Umbilical cord (tissue), 2 donors: ENCODE data around the gene DNAJB13. TPM values are rescaled to one million over a fixed set of nuclear protein-coding genes. Genes with fewer than 3 reads are reported as not detected.
A peak's percentile ranks its signal among the peaks of the same experiment; 100 is the strongest.
"Not testable (repeated sequence)": the region's sequence is repeated elsewhere in the genome, so short reads cannot be mapped to it uniquely, and the experiment has no call there.

Source experiments
- DNase-seq: peaks from one replicate; pipeline ENCODE4 v3.0.0-alpha.2; 2015; ENCODE audit warnings: low spot score
- total RNA-seq: library from RNA; depleted of rRNA; stranded (reverse); fragments of >200 nt; gene quantifications from one replicate; pipeline ENCODE4 v1.2.3, GENCODE V29; 2014; ENCODE audit warnings: low replicate concordance; ENCODE audit not compliant: insufficient read depth

Gene DNAJB13
- total RNA-seq, 1 donor from 2014 or later = 3.6 TPM

DNA sequence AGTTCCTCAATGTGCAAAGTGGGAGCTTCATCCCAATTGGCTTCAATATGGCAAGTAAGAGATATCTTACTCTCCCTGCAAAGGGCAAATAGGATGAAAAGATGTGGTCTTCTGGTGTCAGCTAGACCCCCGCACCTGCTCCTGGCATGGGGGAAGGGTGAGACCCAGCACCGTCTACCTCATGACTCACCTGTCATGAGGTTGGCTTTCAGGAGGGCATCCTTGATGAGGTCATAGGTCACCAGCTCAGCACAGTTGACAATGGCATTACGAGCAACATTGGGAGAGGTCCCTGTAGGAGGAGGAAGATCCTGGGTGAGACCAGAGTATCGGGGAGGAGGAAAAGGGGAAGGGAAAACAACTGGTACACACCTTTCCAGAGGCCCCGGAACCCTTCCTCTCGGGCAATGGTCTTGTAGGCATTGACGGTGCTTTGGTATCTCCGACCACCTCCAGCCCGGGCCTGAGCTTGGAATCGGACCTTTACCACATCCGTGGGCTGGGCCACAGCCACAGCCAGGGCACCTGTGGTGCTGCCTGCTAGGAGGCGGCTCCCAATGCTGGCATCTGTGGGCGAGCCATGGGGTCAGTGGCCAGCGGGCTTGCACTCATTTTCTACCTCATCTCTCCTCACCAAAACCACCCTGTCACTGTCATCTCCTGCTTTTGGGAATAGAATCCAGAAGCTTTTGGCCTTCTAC is 25.8 kb downstream of the DNAJB13 start:
- no peak for DNase-seq

DNA sequence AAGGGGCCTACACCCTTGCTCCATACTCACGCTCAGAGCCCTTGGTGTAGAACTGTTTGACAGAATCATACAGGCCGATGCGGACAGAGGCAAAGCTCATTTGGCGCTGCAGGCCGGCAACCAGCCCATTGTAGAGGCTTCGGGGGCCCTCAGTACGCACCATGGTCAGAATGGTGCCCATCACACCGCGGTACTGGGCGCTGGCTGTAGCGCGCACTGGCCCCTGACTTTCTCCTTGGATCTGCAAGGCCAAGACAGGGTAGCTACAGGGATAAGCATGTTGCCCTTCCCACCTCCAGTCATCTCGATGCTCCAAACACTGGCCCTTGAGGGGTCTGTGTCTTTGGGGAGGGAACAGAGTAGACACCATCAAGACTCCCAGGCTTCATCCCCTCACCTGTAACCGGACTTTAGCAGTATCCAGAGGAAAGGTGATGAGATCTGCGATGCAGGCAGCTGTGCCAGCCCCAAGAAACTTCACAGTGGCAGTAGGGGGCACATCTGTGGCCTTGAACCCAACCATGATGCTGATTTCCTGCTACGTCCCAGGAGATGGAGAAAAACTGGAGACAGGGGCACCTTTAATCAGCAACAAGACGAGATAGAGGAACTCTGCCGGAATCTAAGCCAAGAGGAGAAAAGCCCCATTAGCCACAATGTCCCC is 27.2 kb downstream of the DNAJB13 start:
- DNase-seq = no peak

DNA sequence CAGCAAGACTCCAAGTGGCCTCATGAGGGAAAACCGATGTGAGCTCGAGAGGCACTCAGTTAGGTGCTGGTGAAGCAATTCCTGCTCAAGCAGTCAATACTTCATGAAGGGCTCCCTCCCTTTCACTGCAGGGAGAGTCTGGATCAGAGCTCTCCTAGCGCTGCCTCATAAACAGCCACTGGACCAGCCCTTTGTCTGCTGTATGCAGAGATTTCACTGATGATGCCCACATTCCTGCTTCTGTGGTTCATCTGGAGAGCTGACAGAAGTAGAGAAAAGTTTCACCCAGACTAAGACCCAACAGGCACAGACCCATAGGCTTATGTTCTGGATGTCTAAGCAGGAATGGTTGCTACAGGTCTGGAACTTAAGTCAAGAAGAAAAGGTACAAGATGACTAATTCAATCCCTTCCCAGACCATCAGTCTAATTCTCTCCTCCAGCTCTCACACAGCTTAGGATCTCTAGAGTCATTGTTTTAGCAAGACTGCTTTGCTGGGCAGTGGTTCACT is 27.8 kb downstream of the DNAJB13 start:
- no peak for DNase-seq

DNA sequence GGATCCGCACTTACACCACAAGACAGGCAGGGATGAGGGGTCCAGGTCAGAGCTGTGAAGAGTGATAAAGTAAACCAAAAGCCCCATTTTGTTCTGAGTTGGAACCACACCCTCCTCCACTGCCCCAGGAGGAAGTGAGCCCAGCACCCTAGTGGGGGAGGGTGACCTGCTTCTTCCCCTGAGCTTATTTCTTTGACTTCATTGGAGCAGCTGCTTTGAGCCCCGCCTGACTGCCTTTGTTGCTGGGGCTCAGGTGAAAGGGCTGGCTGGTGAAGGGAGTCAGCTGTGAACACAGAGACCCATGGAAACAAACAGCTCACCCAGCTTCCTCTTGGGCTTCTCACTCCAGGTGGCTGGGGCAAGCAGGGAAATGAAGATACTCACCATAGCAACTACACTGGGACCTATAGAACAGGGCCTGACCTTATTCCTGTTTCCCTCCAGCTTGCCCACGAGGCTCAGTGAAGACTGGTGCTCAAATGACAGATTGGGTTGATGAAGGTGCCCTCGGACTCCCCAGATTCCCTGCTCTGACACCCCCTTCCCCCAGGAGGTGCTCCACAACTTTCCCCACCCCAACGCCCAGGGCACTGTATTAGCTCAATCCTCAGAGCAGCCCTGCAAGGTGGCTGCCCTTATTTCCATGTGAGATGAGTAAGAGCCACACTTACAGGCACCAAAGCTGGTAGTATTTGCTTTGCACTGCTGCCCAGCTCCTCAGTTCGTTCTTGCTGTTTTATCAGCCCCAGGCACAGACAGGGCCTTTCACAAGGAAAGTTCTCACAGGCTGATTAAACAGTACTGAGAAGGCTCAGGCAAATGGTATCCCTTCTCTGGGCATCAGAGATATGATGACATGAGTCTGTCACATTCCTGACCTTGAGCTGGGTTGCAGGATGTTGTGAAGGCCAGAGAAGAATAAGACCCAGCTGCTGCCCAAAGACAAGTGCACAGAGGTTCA is 29.5 kb downstream of the DNAJB13 start:
- DNase-seq = no peak

DNA sequence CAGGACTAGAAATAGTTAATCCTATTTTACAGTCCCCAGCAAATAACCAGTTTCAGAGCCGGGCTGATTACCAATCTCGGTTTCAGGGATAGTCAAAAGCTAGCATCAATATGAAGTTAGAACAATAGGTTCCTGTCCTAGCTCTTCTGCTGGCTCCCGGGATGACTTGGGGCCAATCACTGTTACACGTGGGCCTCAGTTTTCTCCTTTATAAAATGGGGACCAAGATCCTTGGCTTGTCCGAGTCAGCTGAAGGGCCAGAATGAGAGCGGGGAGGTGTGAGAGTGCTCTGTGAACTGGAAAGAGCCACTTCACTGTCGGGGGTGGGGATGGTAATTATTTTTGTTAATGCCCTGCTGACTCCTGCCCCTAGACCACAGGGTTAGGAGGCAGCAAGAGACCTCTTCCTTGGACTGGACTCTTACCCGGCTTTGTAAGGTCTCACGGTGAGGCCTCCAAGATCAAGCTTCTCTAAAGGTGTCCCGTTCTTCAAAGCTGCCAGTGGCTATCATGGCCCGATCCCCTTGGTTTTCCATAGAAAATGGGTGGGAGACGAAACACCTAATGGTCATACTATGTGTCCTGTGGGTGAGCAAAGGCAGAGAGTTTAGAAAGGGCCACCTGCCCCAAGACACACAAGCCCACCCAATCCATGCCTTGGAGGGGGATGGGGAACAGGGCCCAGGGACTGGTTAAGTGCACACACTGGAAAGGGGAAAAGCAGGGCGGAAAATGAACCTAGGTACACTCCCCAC is 30.4 kb downstream of the DNAJB13 start:
- DNase-seq = no peak

DNA sequence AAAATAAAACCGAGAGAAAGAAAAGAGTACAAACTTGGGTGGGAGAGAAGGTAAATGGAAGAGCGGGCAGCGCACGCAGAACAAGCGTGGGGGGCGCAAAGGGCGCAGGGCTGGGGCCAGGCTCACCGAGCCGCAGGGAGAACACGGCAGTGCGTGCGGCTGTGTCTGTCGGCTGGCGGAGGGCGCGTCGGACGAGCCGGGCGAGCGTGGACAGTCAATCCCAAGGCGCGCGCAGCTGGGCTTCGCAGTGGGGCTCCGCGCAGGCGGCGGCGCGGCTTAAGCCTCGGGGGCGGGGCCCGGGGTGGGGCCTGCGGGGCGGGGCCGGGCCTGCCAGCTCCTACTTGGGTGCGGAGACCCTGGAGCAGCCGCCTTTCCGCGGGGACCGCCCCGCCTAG is 31.8 kb downstream of the DNAJB13 start, which contains the start of gene UCP2:
UCP2 (minus strand) TSS at position 249 of the 395 bp plus-strand sequence. CDS start 4,465 bp downstream, outside the sequence.
- peak; percentile 86 for DNase-seq

DNA sequence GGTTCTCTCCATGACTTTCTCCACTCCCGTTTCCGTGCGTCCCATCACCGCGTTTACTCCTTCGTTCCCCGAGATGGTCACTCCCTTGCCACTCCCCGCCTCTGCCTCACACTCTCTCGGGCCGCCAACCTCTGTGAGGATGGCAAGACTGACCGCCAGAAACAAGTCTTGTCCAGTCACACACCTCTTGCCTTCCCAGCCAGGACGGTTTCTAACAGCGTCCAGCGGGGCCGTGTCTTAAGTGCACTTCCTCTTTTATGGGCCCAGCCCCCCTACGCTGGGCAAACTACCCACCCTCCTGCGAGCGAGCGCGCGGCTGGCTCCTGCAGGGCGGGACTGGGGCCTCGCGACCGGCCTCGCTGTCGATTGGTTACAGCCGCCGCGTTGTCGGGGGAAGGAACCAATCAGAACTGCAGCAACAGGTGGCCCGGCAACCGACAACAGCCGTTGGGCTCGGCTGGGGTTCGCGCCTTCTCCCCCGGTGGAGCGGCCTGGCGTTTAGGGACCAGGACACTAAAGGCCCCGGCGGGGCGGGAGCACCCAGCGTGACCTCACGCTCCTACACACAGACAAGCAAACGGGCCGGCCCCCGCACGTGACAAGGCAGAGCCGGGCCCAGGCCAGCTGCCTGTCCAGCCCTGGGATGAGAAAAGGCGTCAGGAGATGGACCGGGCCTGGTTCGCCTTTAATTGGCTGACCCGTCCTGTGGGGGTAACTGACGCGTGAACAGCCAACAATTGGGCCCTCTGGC is 32.3 kb downstream of the DNAJB13 start:
- DNase-seq = peak; percentile 95

DNA sequence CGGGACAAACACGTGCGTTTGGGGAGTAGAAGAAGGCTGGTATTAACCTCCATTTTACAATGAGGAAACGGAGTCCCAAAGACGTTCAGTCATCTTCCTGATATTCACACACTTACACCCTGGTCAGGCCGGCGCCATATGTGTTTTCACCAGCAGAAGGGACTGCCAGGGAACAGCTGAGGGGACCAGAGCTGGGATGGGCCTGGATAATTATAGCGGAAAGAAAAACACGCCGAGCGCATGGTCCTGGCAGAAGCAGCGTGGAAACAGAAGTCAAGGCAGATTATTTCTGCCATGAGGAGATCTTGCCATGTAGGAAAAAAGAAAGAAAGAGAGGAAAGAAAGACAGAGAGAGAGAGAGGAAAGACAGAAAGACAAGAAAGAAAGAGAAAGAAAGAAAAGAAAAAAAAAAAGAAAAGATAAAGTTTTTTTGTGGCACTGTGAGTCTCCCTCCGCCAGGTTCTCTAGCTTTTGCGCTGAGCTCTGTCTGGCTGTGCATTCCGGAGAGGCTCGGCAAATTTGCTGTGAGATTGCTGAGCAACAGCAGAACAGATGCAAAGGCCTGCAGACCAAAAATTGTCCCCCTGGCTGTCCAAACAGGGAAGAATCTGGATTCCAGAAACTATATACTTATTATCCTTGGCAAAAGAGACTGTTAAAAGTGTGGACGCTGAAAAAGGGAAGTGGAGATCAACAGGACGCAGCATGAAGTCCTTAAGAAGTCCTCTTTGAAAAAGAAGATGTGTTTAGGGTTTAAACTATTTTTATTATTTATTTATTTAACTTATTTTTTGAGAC is 33.1 kb downstream of the DNAJB13 start:
- DNase-seq = no peak

DNA sequence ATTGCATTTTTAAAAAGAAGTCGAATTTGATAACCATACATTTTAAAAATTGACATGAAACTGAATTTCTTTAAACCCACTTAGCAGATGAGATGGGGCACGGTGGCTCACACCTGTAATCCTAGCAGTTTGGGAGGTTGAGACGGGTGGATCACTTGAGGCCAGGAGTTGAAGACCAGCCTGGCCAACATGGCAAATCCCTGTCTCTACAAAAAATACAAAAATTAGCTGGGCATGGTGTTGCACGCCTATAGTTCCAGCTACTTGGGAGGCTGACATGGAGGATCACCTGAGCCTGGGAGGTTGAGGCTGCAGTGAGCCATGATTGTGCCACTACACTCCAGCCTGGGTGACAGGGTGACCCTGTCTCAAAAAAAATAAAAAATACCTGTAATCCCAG is 34.8 kb downstream of the DNAJB13 start:
- DNase-seq = not testable (repeated sequence)

DNA sequence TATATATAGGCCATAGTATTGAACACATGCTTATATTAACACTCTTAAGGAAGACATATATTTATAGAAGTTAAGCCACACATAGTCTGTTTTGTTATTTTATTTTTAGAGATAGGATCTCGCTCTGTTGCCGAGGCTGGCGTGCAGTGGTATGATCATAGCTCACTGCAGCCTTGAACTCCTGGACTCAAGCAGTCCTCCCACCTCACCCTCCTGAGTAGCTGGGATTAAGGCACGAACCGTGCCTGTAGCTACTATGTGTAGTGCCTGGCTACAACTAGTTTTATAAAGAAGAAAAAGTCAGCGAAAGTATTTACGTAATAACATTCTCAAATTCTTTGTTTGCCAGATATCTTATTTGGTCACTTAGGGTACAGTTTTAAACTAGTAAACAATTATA is 37.4 kb downstream of the DNAJB13 start:
- DNase-seq = no peak

DNA sequence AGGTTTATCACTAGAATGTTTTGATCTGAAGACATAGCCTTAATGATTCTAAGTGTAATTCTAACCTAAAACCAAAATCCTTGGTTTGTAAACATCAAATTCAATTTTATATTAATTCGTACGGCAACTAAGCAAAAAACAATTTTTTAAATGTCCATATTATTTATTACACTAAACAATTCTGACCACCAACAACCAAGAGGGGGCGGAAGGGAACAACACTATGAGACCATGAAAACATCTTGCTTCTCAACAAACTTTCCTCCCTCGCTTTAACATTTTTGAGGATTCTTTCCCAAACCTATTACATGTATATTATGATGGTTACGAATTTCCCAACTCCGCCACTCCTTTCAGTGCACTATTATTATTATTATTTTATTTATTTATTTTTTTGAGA is 38.3 kb downstream of the DNAJB13 start:
- no peak for DNase-seq

DNA sequence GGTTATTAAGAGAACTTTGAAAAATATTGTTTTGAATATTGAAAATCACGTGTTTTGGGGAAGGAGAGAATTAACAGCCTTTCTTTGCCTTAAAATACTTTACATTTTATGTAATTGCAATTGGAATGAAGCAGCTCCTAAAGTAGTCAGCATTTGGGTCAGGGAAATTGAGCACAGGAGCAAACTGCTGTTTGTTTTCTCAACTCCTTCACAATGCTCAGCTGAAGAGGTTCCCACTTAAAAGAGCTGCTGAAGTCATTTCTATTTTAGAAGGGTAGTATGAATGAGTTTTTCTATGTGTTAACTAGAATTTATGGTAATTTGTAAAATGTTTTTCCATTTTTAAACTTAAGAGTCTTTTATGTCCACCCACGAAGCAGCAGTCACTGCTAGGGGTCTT is 39.9 kb downstream of the DNAJB13 start:
- DNase-seq = no peak

DNA sequence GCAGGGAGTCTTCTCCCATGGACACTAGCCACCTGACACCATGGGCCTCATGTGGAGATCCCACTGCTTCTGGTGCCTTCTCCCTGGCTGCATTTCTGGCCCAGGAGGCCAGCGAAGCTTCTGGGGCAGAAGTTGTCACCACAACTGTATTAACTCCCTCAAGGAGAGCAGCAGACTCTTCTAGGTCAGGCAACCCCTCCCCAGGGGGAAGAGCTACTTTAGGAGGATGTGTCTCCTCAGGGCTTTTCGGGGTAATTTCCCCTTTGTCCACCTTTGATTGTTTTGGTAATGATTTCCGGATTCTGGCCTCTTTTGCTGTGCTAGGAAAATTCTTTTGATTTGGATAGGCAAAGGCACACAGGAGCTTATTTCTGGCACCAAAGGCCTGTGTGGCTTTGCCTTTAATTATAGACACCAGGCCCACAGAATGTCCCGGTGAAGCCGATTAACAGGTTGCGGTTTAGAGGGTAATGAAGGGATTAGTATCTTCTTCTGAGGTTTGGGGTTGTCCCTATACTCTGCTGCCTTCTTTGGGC is 40.7 kb downstream of the DNAJB13 start:
- DNase-seq = no peak

DNA sequence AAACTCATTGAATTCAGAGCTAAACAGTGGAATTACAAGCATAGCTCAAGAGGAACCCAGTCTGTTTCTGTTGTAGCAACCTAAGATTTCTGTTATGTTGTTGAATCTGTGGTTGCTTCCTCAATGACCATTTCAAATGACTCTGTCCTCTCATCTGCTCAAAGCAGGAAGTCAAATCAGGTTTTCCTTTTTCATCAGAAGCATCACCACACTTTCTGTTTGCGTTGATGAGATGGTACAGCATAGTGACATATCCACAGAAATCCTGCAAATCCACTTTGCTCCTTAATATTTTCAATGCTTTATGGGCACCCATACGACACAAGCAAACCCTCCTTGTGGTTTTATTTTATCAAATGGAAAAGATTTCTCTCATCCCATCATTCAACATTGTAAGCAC is 44.4 kb downstream of the DNAJB13 start:
- no peak for DNase-seq

DNA sequence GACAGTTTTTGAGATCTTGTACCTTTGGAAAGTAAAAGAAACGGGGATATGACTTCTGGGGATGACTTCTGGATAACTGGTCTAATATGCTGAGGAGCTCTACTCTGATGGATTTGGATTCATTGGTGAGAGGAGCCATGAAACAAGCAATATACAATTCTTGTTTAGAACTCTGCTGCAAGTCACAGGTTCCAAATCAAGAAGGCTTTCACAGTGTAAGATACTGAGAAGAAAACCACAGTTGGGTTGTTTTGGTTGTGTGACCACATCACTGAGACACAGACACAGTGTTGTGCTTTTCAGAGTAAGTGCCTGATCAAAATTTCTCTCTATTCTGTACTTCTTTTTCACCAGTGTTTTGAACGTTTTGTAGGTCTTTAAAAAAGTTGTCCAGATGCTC is 44.9 kb downstream of the DNAJB13 start:
- no peak for DNase-seq

DNA sequence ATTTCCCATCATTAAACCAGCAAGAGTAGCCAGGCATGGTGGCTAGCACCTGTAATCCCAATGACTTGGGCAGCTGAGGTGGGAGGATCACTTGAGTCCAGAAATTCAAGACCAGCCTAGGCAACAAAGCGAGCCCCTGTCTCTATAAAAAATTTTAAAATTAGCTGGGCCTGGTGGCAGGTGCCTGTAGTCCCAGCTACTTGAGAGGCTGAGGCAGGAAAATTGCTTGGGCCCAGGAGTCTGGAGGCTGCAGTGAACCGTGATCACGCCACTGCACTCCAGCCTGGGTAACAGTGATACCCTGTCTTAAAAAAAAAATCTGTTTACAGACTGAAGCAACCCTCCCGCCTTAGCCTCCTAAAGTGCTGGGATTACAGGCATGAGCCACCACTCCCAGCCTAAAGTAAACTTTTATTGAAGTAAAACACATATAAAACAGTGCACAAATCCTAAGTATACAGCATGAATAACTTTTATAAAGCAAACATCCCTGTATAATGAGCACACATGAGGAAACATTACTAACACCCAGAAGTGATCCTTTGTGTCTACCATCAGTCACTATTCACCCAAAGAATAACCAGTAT is 45.4 kb downstream of the DNAJB13 start:
- no peak for DNase-seq

DNA sequence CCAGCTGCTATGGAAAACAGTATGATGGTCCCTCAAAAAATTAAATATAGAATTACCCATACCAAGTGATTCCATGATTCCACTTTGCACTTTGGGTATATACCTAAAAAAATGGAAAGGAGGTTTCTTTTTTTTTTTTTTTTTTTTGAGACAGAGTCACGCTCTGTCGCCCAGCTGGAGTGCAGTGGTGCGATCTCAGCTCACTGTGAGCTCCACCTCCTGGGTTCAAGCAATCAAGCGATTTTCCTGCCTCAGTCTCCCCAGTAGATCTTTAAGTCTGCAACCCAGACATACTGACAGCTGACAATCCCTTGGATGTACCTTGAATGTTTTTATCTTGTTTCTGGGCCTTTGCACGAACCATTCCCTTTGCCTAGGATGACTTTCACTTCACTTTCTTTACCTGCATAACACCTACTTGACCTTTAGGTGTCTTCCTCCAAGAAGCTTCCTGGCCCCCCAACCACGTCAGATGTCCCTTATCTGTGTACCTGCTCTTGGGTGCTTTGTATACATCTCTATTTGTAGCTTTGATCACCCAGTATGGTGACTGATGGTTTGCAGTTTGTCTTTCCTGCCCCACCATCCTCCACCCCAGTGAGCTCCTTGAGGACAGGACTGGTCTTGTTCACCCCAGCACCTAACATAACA is 46.4 kb downstream of the DNAJB13 start:
- no peak for DNase-seq

DNA sequence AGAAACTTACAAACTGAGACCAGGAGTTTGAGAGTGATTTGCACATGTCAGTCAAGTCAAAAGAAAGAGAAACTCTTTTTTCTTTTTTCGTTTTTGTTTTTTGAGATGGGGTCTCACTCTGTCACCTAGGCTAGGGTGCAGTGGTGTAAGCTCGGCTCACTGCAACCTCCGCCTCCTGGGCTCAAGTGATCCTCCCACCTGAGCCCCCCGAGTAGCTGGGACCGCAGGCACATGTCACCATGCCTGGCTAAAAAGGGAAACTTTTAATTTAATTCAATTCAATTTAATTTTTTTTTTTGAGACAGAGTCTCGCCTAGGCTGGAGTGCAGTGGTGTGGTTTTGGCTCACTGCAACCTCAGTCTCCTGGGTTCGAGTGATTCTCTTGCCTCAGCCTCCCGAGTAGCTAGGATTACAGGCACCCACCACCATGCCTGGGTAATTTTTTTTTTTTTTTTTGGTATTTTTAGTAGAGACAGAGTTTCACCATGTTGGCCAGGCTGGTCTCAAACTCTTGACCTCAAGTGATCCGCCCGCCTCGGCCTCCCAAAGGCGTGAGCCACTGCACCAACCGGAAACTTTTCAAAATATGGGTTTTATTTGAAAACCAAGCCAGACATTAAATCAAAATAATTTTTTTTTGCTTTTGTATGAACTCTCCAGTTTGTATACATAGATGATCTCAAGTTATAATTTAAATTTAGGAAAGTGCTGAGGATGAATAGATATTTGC is 48.2 kb downstream of the DNAJB13 start:
- no peak for DNase-seq
